ENCODE results near the gene STX11.
"Not testable (repeated sequence)": the region's sequence is repeated elsewhere in the genome, so short reads cannot be mapped to it uniquely, and the experiment has no call there.

- TF ChIP-seq EZH2 (IDR thresholded peaks at IDR 0.05; ENCODE audit: borderline replicate concordance, low read depth, low read length, severe bottlenecking); CTCF (IDR thresholded peaks at IDR 0.05; ENCODE audit: borderline replicate concordance, extremely low read depth, low read length, poor library complexity, severe bottlenecking): not testable (repeated sequence)
Measured at GRCh38 chr6:144184186-144184585, 33.9 kb downstream of the STX11 start.

Data from DND-41 (cell line).